Endodermal cell (in vitro differentiated cells): ENCODE data around the gene SNRNP35. TPM values are rescaled to one million over a fixed set of nuclear protein-coding genes. Genes with fewer than 3 reads are reported as not detected.

Experiments
- DNase-seq: peaks from one replicate; pipeline ENCODE4 v3.0.0-alpha.2; 2017
- H3K27ac ChIP-seq: 2 replicates; pipeline ENCODE4 v1.5.1; 2013; ENCODE audit warnings: mild to moderate bottlenecking, low read depth, low read length, moderate library complexity
- H3K27me3 ChIP-seq: 2 replicates; pipeline ENCODE4 v1.6.1; 2013; ENCODE audit warnings: mild to moderate bottlenecking, low read length, moderate library complexity; ENCODE audit not compliant: insufficient read depth, control insufficient read depth, poor library complexity, severe bottlenecking
- H3K36me3 ChIP-seq: 2 replicates; pipeline ENCODE4 v1.7.0; 2013; ENCODE audit warnings: mild to moderate bottlenecking, low read length, moderate library complexity; ENCODE audit not compliant: control insufficient read depth, insufficient read depth
- H3K4me1 ChIP-seq: one replicate; pipeline ENCODE4 v1.7.0; 2013; ENCODE audit warnings: low read length; ENCODE audit not compliant: control insufficient read depth, insufficient read depth
- H3K4me3 ChIP-seq: 2 replicates; pipeline ENCODE4 v1.5.1; 2013; ENCODE audit warnings: mild to moderate bottlenecking, low read length, moderate library complexity
- H3K9ac ChIP-seq: 2 replicates; pipeline ENCODE4 v1.6.1; 2013; ENCODE audit warnings: mild to moderate bottlenecking, low read length, moderate library complexity; ENCODE audit not compliant: poor library complexity, severe bottlenecking; ENCODE audit errors: extremely low read depth
- H3K9me3 ChIP-seq: 2 replicates; pipeline ENCODE4 v1.6.1; 2013; ENCODE audit warnings: mild to moderate bottlenecking, low read length, moderate library complexity; ENCODE audit not compliant: control insufficient read depth
- H3K27ac Mint-ChIP-seq: 2 replicates; pipeline ENCODE4 v1.8.0; 2020; ENCODE audit warnings: mixed read lengths
- H3K27me3 Mint-ChIP-seq: 2 replicates; pipeline ENCODE4 v1.8.0; 2021; ENCODE audit warnings: mild to moderate bottlenecking, mixed read lengths; ENCODE audit not compliant: insufficient read depth
- H3K36me3 Mint-ChIP-seq: 2 replicates; pipeline ENCODE4 v1.8.0; 2020; ENCODE audit warnings: low read depth, mixed read lengths
- H3K4me1 Mint-ChIP-seq: 2 replicates; pipeline ENCODE4 v1.8.0; 2020; ENCODE audit warnings: mixed read lengths
- H3K4me3 Mint-ChIP-seq: 2 replicates; pipeline ENCODE4 v1.8.0; 2020; ENCODE audit warnings: mild to moderate bottlenecking, moderate library complexity, mixed read lengths
- H3K9me3 Mint-ChIP-seq: 2 replicates; pipeline ENCODE4 v1.8.0; 2020; ENCODE audit warnings: mild to moderate bottlenecking, mixed read lengths
- WGBS, 2 experiments: methylation state at CpG; one replicate each; pipeline versions ENCODE4 v1.1.5 to v1.1.7; 2013; ENCODE audit warnings: missing lambda C conversion rate in 2 of 2, mixed read lengths in 1 of 2; ENCODE audit not compliant: insufficient coverage in 1 of 2, insufficient read length in 1 of 2; 5-methylcytosine and 5-hydroxymethylcytosine counted together
- total RNA-seq, 2 donors: library from RNA; stranded (reverse); fragmentation: NEBNext Ultra II Directional in 1 of 2; extraction: Animal tissue kit (Norgen Biotek cat#: 25700) in 1 of 2; gene quantifications; 2 replicates in 1 of 2; 3 replicates in 1 of 2; pipeline ENCODE4 v1.2.1, GENCODE V29; 2021
- TF ChIP-seq, protein P1 (sequence below): fragments of 200-600 bp; sonication (generic); conservative IDR thresholded peaks from 2 replicates; pipeline ENCODE4 v1.5.0; 2021; ENCODE audit warnings: antibody characterized with exemption, mild to moderate bottlenecking

Gene SNRNP35
- total RNA-seq, 2 donors from 2014 or later, result 17.9 to 24.9 TPM

DNA sequence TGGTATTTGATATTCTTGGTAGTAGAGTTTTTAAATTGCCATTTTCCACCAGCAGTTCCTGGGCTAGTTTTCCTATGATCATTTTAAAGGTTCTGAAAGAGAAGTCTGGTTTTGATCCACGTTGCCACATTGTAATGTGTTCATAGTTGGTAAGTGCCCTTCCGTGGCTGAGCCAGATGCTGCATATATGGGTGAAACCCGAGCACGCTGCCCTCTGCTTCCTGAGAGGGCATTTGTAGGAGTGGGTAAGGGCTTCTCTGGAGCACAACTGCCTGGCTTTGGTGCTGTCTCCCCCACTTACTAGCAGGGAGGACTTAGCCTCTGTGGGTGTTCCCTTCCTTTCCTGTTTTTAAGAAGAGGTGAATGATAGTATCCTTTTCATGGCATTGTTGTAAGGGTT lies 7.1 kb downstream of the SNRNP35 start:
- Mint-ChIP-seq H3K27me3 (no peaks in the 10 kb centered on the region), H3K36me3 (peaks cover 28% of the 10 kb centered on the region), H3K4me3 (no peak overlapping the region), H3K27ac (no peak overlapping the region), H3K9me3 (no peaks in the 10 kb centered on the region), H3K4me1 (no peaks in the 10 kb centered on the region)
- WGBS, 2 experiments, result 86 to 95% methylated on average over 1 to 4 of the region's 4 CpGs
- H3K27ac ChIP-seq, result no peak overlapping the region
- TF ChIP-seq, protein P1, sequence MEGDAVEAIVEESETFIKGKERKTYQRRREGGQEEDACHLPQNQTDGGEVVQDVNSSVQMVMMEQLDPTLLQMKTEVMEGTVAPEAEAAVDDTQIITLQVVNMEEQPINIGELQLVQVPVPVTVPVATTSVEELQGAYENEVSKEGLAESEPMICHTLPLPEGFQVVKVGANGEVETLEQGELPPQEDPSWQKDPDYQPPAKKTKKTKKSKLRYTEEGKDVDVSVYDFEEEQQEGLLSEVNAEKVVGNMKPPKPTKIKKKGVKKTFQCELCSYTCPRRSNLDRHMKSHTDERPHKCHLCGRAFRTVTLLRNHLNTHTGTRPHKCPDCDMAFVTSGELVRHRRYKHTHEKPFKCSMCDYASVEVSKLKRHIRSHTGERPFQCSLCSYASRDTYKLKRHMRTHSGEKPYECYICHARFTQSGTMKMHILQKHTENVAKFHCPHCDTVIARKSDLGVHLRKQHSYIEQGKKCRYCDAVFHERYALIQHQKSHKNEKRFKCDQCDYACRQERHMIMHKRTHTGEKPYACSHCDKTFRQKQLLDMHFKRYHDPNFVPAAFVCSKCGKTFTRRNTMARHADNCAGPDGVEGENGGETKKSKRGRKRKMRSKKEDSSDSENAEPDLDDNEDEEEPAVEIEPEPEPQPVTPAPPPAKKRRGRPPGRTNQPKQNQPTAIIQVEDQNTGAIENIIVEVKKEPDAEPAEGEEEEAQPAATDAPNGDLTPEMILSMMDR, result no peak
- peaks cover 13% of the 10 kb centered on the region for H3K36me3 ChIP-seq
- no peak overlapping the region for H3K9ac ChIP-seq
- no peaks in the 10 kb centered on the region for H3K4me1 ChIP-seq
- no peaks in the 10 kb centered on the region for H3K27me3 ChIP-seq
- H3K4me3 ChIP-seq, result no peak overlapping the region
- H3K9me3 ChIP-seq, result no peaks in the 10 kb centered on the region
- no peak for DNase-seq

DNA sequence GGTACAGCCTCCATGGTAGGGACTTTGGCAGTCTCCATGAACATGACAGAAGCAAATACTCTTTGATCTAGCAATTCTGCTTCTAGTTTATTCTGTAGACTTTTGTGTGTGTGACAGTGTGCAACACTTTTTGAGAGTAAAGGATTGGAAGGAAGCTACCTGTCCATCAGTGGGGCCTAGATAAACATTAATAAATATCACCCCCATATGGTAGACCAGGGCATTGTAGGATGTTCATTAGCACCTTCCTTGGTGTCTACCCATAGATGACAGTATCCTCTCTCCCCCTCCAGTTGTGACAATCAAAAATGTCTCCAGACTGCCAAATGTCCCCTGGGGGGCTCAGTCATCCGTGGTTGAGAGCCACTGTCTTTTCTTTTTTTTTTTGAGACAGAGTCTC lies 10.8 kb downstream of the SNRNP35 start:
- H3K27ac Mint-ChIP-seq, result no peak overlapping the region
- H3K27ac ChIP-seq, result no peak overlapping the region
- H3K4me1 Mint-ChIP-seq, result no peaks in the 10 kb centered on the region
- TF ChIP-seq, protein P1, result peak; percentile 12
- H3K9me3 ChIP-seq, result no peaks in the 10 kb centered on the region
- no peak overlapping the region for H3K9ac ChIP-seq
- H3K36me3 Mint-ChIP-seq, result peaks cover 42% of the 10 kb centered on the region
- WGBS, 2 experiments, result 60 to 75% methylated on average over 1 of the region's 1 CpG
- no peaks in the 10 kb centered on the region for H3K4me1 ChIP-seq
- H3K4me3 ChIP-seq, result no peak overlapping the region
- no peaks in the 10 kb centered on the region for H3K9me3 Mint-ChIP-seq
- no peak overlapping the region for H3K4me3 Mint-ChIP-seq
- H3K27me3 ChIP-seq, result no peaks in the 10 kb centered on the region
- no peaks in the 10 kb centered on the region for H3K27me3 Mint-ChIP-seq
- H3K36me3 ChIP-seq, result peaks cover 42% of the 10 kb centered on the region
- no peak for DNase-seq

DNA sequence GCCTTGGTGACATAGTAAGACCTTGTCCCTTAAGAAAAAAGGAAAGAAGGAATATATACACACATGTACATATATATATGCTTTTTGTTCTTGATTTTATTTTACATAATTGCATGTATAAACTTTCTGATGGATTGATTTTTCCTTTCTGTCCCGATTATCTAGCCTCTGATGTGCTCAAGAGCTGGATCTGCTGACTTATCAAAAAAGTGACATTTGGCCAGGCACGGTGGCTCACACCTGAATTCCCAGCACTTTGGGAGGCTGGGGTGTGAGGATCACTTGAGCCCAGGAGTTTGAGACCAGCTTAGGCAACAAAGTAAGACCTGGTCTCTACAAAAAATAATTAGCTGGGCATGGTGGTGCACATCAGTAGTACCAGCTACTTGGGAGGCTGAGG lies 12.0 kb downstream of the SNRNP35 start:
- H3K36me3 ChIP-seq, result peaks cover 39% of the 10 kb centered on the region
- no peaks in the 10 kb centered on the region for H3K9me3 ChIP-seq
- no peaks in the 10 kb centered on the region for H3K9me3 Mint-ChIP-seq
- no peaks in the 10 kb centered on the region for H3K27me3 ChIP-seq
- no peak overlapping the region for H3K4me3 Mint-ChIP-seq
- H3K4me1 Mint-ChIP-seq, result peaks cover 7% of the 10 kb centered on the region
- H3K27me3 Mint-ChIP-seq, result no peaks in the 10 kb centered on the region
- no peak overlapping the region for H3K9ac ChIP-seq
- no peak overlapping the region for H3K27ac ChIP-seq
- TF ChIP-seq, protein P1, result no peak
- H3K36me3 Mint-ChIP-seq, result peaks cover 39% of the 10 kb centered on the region
- H3K4me1 ChIP-seq, result no peaks in the 10 kb centered on the region
- 89 to 93% methylated on average over 1 to 2 of the region's 2 CpGs for WGBS, 2 experiments
- no peak for DNase-seq
- H3K27ac Mint-ChIP-seq, result no peak overlapping the region
- H3K4me3 ChIP-seq, result no peak overlapping the region
